ENCODE measurements around the gene COL13A1.

The COL13A1 gene

DNA sequence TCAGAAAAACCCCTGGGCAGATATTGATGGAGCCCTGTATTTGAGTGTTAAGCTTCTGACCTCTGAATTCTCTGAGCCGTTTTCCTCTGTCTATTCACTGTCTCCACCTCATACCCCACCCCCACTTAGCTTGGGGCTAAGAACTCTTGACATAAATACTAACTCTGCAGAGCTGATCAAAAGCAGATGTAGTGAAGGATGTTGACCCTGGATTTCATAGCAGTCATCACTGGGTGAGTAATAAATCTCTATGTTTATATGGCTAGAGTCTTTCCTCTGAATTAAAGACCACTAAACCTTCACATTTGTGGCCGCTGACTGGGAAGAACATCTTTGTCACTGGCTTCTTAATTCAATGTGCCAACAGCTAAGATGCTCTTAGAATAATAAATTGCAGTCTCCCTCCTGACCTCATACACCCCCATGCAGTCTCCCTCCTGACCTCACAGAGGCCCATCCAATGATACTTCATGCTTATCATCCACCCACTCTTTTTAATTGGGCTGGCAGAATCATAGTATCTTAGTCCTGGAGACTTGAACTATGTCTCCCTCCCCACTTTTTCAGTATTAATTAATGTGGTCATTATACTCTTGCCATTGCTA is 172.9 kb downstream of the COL13A1 start:
- DNase-seq, result no peak

DNA sequence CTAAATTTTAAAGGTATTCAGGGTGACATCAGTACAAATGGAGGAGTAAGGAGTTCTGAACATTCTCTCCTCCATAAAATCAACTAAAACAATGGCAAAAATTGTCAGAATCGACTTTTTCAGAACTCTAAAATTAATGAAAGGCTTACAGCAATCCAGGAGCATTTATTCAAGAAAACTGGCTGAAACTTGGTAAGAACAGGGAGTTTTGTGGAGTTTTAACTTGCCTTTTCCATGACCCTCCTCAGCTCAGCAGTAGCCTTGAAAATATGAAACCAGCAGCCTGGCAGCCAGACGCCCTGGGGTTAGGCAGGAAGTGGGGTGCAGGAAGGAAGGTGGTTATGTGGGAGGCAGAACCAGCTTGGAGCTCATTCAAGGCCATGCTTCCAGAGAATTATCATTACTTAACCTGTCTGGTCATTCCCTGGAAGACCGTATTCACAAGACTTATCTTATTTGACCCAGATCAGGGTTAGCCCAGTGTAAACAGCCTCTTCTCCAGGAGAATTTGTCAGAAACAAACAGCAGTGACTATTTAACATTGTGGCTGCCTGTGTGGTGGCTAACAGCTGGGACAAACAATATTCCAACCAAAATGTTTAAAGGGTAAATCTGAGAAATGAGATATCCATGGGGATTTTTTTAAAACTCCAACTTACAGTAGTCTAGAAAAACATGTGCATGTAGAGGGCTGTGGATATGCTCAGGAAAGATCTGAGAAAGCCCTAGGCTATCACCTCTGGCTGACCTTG is 175.3 kb downstream of the COL13A1 start:
- no peak for DNase-seq

DNA sequence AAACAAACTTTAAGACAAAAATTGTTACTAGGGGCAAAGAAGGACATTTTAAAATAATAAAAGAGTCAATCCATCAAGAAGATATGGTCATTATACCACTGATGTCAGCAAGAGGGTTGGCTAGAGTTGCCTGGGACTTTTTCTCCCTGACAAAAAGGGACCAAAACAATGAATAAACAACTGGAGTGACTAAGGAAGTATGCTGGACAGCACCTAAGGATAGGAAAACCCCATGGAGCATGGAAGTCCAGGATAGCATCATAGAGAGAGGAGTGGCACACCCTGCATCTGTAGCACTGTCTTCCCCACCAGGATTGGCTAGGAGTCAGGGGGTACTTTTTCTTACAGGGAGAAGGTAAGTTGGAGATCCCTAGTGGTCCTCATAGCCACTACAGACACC is 177.5 kb downstream of the COL13A1 start:
- DNase-seq, result no peak

DNA sequence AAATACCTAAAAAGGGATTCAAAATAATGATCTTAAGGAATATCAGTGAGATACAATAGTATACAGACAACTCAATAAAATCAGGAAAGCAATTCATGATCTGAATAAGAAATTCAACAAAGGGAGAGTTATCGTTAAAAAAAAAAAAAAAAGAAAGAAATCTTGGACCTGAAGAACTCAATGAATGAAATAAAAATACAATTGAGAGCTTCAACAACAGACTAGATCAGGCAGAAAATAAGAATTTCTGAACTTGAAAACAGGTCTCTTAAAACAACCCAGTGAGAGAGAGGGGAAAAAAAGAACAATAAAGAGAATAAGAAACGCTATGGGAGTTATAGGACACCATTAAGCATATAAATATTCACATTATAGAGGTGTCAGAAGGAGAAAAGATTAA is 179.0 kb downstream of the COL13A1 start:
- no peak for DNase-seq

DNA sequence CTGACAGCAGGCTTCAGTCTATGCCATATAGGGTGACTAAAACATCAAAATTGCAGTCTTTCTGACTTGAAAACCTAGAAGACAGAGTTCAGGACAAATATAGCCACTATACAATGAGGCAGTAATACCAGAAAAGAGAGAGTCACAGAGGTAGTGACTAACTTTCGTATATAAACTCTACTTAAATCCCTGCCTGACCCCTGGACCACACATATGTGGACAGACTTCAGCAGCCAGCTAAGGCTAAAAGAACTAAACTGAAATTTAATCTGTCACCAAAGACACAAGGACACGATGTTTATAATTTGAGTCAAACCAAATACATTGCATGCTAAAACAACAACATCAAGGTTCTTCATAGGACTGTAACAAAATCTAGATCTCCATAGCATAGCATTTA is 186.4 kb downstream of the COL13A1 start:
- DNase-seq, result no peak

DNA sequence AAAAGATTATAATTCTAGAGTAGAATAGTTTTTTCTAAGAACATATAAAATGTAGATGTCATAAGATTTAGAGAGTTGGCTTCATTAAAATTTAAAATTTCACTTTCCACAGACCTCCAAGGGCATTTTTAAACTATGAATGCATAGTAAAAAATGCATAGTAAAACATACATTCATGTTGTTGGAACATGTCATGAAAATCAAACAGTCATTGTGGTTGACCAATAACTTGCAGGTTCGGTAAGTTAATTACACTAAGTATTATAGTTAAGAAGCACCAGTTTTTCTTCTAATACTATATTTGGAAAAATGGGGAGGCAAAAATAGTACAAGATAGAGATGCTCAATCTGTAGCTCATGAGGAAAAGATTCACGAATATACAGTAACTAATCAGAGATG is 189.4 kb downstream of the COL13A1 start:
- DNase-seq, result no peak

DNA sequence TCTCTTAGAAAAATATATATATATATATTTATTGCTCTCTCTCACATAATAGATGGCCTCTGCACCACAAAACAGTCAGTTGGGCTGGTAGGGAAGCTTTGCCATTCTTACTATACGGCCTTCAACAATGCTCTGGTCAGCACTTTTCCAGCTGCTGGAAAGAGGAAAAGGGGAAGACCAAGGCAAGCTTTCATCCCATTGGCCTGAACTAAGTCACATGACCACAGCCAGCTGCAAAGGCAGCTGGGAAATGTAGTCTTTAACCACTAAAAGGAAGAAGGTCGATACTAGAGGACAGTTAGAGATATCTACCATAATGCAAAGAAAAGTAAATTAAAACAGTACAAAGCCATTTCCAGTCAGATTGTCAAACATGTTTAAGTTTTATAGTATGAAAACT is 192.6 kb downstream of the COL13A1 start:
- DNase-seq, result no peak

DNA sequence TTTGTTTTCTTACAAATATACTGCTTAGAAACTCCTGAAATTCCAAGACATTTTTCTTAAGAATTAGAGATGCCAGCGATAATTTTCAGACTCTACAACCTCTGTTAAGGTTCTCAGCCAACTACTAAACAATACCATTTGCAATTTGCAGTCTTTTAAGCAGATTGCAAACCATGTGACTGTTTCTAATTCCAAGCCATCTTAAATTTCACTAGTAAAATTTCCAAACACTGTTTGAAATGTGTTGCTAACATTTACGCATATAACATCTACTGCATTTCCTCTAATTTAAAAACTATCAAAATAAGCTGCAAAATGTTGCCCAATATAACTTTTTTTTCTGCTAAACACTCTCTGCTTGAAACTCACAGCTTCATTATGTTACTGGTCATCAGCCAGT is 194.9 kb downstream of the COL13A1 start:
- DNase-seq, result no peak

DNA sequence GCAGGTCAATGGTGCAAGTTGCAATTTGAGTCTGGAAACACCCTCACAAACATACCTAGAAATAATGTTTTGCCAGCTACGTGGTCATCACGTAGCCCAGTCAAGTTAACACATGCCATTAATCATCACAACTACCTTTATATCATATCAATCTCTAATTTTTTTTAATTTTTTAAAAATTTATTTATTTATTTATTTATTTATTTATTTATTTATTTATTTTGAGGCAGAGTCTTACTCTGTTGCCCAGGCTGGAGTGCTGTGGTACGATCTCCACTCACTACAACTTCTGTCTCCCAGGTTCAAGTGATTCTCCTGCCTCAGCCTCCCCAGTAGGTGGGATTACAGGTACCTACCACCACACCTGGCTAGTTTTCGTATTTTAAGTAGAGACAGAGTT is 198.6 kb downstream of the COL13A1 start:
- no peak for DNase-seq

DNA sequence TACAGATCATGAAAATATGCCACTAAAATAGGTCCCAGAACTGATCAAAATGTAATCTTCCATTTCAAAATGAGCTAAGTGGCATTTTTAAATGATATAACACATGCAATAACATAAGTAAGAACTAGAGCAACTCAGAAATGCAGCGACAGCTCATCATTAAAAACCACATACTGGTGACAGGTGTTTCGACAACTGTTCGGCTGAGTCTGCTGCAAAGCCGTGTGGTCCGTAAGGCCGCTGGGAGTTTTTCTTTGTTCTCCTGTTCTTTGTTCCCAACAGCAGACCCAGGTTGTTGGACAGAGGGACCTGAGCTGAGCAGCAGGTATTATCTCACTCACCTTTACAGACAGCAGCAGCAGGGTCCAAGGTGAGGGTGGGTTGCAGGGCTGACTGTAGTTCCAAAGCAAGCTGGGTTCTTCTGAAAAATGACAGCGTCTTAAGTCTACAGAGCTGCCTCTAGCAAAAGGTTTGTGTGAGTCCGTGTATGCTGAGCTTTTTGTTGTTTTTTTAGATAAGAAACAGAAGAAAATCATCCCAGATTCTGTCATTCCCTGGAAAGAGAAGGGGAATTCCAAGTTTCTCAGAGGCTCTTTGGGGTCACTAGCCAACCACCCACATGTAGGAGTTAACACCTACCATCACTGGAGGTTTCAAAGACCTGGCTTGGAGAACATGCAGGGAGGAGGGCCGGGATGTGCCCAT is 205.6 kb downstream of the COL13A1 start:
- no peak for DNase-seq
